Measurements from ENCODE around the gene UGT1A6. TPM values are rescaled to one million over a fixed set of nuclear protein-coding genes. Genes with fewer than 3 reads are reported as not detected.

The UGT1A6 gene
- total and polyA plus RNA-seq, 2 of the 4 experiments (the other 2 are of a cell fraction), result not detected

GRCh38 chr2:233764761-233765160 is 72.1 kb downstream of the UGT1A6 start:
- H4K20me1 ChIP-seq (ENCODE audit: insufficient read depth, low read length), result no peaks in the 10 kb centered on the region
- H3K4me2 ChIP-seq (ENCODE audit: low read depth, low read length), result peak overlapping the region; percentile 70; the same call in 1 of the 2 replicates
- H3K56ac ChIP-seq (ENCODE audit: extremely low read depth, insufficient read depth, low read length), result peak overlapping the region; percentile 76

More at GRCh38 chr2:233764761-233765160, 72.1 kb downstream of the UGT1A6 start:
- Histone ChIP-seq H3K27me3 (ENCODE audit: control insufficient read depth, insufficient read depth, low read length) (no peaks in the 10 kb centered on the region), H2BK5ac (ENCODE audit: low read depth, low read length, poor library complexity, severe bottlenecking) (peak overlapping the region; percentile 83), H2BK15ac (ENCODE audit: low read depth, low read length) (peak overlapping the region; percentile 93; the same call in 1 of the 3 replicates), H3K9ac (ENCODE audit: low read depth, low read length) (peak overlapping the region; percentile 20; the same call in 1 of the 2 replicates), H3K79me1 (ENCODE audit: low read depth in 1 of 2, low read length in 2 of 2) (no peaks in the 10 kb centered on the region), H3K9me1 (ENCODE audit: insufficient read depth, low read length) (0 out of 2 replicates have a peak, but pooled peaks cover 5% of the 10 kb centered on the region), H3K14ac (replicated peaks; ENCODE audit: low read depth, low read length) (peak overlapping the region; percentile 86), H2BK120ac (ENCODE audit: low read depth, low read length) (peak overlapping the region; percentile 97), H4K8ac (ENCODE audit: low read depth in 2 of 2, low read length in 2 of 2) (peak overlapping the region; percentile 82 to 92), H3K27ac (ENCODE audit: insufficient read depth, low read length) (peak overlapping the region; percentile 76), H3K36me3 (ENCODE audit: control insufficient read depth, insufficient read depth, low read length) (no peaks in the 10 kb centered on the region), H3K4me3 (ENCODE audit: insufficient read depth, low read depth, low read length) (no peak overlapping the region), H3K23ac (ENCODE audit: low read depth, low read length) (peak overlapping the region; percentile 95), H3K4me1 (ENCODE audit: control insufficient read depth, insufficient read depth, low read length) (peaks cover 14% of the 10 kb centered on the region), H2AK9ac (replicated peaks; ENCODE audit: low read depth, low read length, poor library complexity) (peak overlapping the region; percentile 46), H3K18ac (ENCODE audit: low read depth, low read length) (peak overlapping the region; percentile 93), H2BK20ac (ENCODE audit: low read depth, low read length) (peak overlapping the region; percentile 97), H2AK5ac (ENCODE audit: low read depth, low read length) (peak overlapping the region; percentile 83), H4K91ac (ENCODE audit: insufficient read depth, low read depth, low read length) (peak overlapping the region; percentile 91), H4K5ac (ENCODE audit: low read depth, low read length) (peak overlapping the region; percentile 95), H3K4ac (ENCODE audit: low read depth, low read length) (peak overlapping the region; percentile 97), H3K9me3 (ENCODE audit: control insufficient read depth, insufficient read depth, low read length) (no peaks in the 10 kb centered on the region), H2AFZ (replicated peaks; ENCODE audit: low read length, poor library complexity) (peak overlapping the region; percentile 74)
- DNase-seq, result peak; percentile 11
- no peak for TF ChIP-seq USF2 (IDR thresholded peaks at IDR 0.05; ENCODE audit: low read depth, low read length)
- no peak for TF ChIP-seq MXI1 (IDR thresholded peaks at IDR 0.05; ENCODE audit: borderline replicate concordance, low read depth, low read length)
- no peak for TF ChIP-seq RAD21 (IDR thresholded peaks at IDR 0.05; ENCODE audit: low read length)
- no peak for TF ChIP-seq CTCF (conservative IDR thresholded peaks at IDR 0.05; ENCODE audit: low read depth, low read length)
- TF ChIP-seq CEBPB (IDR thresholded peaks at IDR 0.05; ENCODE audit: low read depth, low read length), result no peak
- no peak for TF ChIP-seq CHD1 (IDR thresholded peaks at IDR 0.05; ENCODE audit: low read depth, low read length)
- no peak for TF ChIP-seq FOS (IDR thresholded peaks at IDR 0.05; ENCODE audit: low read depth, low read length)
- no peak for TF ChIP-seq BHLHE40 (IDR thresholded peaks at IDR 0.05; ENCODE audit: low read depth, low read length)
- TF ChIP-seq MAFK (IDR thresholded peaks at IDR 0.05; ENCODE audit: low read depth, low read length), result no peak
- no peak for TF ChIP-seq NFE2L2 (IDR thresholded peaks at IDR 0.05; ENCODE audit: low read depth, low read length)
- no peak for TF ChIP-seq POLR2A (IDR thresholded peaks at IDR 0.05; ENCODE audit: low read depth, low read length)
- intact Hi-C loops (cut with micrococcal nuclease) (no loop called here), in situ Hi-C loops (cut with MboI; ENCODE audit: low sequenced_read_pairs) (no loop called here), dilution Hi-C loops (cut with HindIII; ENCODE audit: low sequenced_read_pairs, unreplicated experiment) (no loop called here)
- no TSS peak for BruUV-seq (replicated peaks)
- peak; percentile 25 for ATAC-seq (ENCODE audit: low read depth)
- CTCF ChIA-PET, result no interaction called here
- WGBS, 2 experiments (ENCODE audit: extremely low coverage in 2 of 2, insufficient read length in 1 of 2), result 0% methylated on average over 1 of the region's 3 CpGs; no CpG with 5 or more reads in 1 of the 2 experiments
- POLR2A ChIA-PET (ENCODE audit: unreplicated experiment), result no interaction called here

Measured in IMR-90 (cell line).